Motor neuron (in vitro differentiated cells): ENCODE results near the gene OR2S2. TPM values are rescaled to one million over a fixed set of nuclear protein-coding genes. Genes with fewer than 3 reads are reported as not detected.

Experiments used
- ATAC-seq, 8 experiments: fragments of 200-7000 bp; cut with Tn5 transposase; replicated peaks in 6 of 8; 2 replicates each; pipeline ENCODE4 v1.8.0; 2021; ENCODE audit warnings: mild to moderate bottlenecking in 8 of 8, moderate library complexity in 8 of 8
- H3K27ac ChIP-seq, 2 donors: fragments of 250-450 bp; sonication (Bioruptor Pico); 2 replicates each; pipeline ENCODE4 v1.9.0; 2021; ENCODE audit warnings: antibody characterized with exemption in 2 of 2, mild to moderate bottlenecking in 2 of 2, moderate library complexity in 1 of 2
- H3K4me1 ChIP-seq, 2 donors: fragments of 250-450 bp; sonication (Bioruptor Pico); replicated peaks in 1 of 2; 2 replicates each; pipeline ENCODE4 v1.6.1; 2021; ENCODE audit warnings: antibody characterized with exemption in 2 of 2, mild to moderate bottlenecking in 2 of 2, moderate library complexity in 1 of 2
- H3K4me3 ChIP-seq, 5 donors: fragments of 250-450 bp; sonication (Bioruptor Pico); 2 replicates each; pipeline ENCODE4 v1.9.0; 2021; ENCODE audit warnings: antibody characterized with exemption in 5 of 5, mild to moderate bottlenecking in 5 of 5, moderate library complexity in 4 of 5
- WGBS, 10 experiments: fragments of 450-650 bp; shearing (Covaris generic); methylation state at CpG; one replicate each; pipeline ENCODE4 v1.0.0; 2022; 5-methylcytosine and 5-hydroxymethylcytosine counted together
- in situ Hi-C, 9 experiments: fragments of 400-800 bp; cut with MboI; loops; one replicate each; pipeline ENCODE4 v1.15.0; 2021; ENCODE audit warnings: low sequenced_read_pairs in 9 of 9, low pct_unique_long_range_greater_than_20kb in 2 of 9; ENCODE audit not compliant: unreplicated experiment in 9 of 9
- total RNA-seq, 8 experiments: library from RNA; unstranded; fragments of 300-600 nt; gene quantifications; 2 replicates each; pipeline versions ENCODE4 v1.2.3 to v1.2.4, GENCODE V29; 2022

OR2S2 gene
- total RNA-seq, 8 experiments from 2014 or later, result 0.31 to 3.5 (median 0.40) TPM; not detected in 3

DNA sequence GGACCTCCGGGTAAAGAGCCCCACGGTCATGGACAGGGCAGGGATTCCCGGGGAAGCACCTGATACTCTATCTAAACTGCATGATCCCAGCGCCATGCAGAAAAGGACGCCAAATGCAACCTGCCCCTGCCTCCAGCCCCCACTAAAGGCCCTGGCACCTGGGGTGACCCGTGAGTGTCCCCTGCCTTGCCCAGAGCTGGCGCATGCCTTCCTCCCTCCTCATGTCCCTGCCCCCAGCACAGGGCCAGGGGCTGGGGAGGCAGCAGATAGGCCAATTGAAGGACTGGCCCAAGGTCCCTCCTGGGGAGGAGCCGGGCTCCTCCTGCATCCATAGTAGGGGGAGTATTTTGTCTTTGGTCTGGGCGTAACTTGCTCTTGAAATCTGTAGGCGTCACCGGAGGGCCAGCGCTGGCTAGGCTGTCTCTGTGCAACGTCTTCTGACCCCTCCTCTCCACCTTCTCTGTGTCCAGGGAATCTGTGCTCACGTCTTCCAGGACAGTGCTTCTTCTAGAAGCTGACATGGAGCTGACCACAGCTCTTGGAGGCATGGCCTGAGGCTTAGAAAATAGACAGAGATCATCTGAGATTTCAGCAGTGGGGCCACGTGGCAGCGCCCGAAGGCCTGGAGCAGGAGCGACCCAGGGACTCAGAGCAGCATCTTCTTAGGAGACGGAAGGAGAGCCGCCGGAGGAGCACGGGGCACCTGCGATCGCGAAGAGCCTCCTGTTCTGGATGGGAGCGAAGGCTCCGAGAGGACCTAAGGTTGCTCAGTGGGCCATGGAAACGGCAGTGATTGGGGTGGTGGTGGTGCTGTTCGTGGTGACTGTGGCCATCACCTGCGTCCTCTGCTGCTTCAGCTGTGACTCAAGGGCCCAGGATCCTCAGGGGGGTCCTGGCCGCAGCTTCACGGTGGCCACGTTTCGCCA lies 48.0 kb downstream of the OR2S2 start:
- Histone ChIP-seq H3K4me1 (peaks cover 15 to 27% of the 10 kb centered on the region in 2 donors), H3K27ac (no peak overlapping the region), H3K4me3 (no peak overlapping the region)
- in situ Hi-C loops, result loop anchor here in 1 of 9 experiments (10.0 kb wide), 1 partner anchor 115 kb away; no protein-coding TSS in a partner anchor
- ATAC-seq, result no peak
- 80 to 100% (median 91%) methylated on average over 1 to 12 of the region's 34 CpGs; no CpG with 5 or more reads in 3 of the 10 experiments for WGBS, 10 experiments

DNA sequence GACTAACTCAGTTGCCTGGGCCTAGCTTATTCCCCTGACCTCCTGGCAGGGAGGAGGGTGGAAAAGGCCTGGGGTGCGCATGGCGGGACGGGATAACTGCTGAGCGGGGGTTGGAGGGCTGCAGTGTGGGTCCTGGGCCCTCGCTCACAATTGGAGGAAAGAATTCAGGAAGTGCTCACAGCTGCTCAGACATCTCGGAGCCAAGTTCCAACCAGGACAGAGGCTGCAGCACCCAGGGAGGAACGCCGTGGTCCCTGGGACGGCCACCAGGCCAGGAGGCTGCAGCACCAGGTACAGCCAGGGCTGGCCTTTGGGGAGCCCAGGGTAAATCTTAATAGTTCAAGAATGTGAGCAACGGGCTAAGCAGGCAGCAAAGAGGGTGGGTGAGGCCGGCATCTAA lies 48.7 kb downstream of the OR2S2 start, which contains the start of gene SPAAR:
Gene SPAAR (plus strand): TSS at position 217 of the 400 bp plus-strand sequence. CDS start 974 bp downstream, outside the sequence.
- no peak for ATAC-seq
- Histone ChIP-seq H3K4me3 (no peak within 1 kb of the TSS), H3K4me1 (peaks cover 15 to 23% of the 10 kb centered on the region in 2 donors), H3K27ac (peak within 1 kb of the TSS; percentile 22 to 63)
- 92 to 100% (median 93%) methylated on average over 1 to 6 of the region's 11 CpGs; no CpG with 5 or more reads in 7 of the 10 experiments for WGBS, 10 experiments
- in situ Hi-C loops, result loop anchor here in 1 of 9 experiments (10.0 kb wide), 1 partner anchor 116 kb away; no protein-coding TSS in a partner anchor

DNA sequence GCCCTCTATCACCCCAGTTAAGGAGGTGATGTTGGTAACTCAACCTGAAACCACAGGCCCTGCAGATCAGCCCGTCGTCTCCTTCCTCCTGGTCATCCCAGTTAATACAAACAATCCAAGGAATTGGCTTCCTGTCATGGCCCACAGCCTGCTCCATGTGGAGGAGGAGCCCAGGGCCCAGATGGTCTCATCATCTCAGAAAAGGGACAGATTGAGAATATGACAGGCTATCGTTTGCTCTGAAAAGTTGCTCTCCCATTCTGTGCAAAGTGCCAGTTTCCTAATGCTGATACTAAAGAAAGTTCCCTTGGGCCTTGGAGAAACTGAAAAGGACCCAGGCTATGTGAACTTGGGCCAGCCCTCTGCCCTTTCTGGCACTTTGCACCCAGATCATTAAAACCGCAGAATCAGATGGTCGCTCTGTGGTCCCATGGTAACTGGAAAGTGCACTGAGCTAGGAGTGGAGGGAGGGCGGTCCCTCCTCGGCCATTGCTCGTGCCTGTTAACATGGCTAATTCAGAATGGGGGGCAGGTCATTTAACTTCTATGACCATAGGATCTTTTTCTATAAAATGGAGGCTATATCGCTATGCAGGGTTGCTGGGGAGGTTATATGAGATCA lies 49.3 kb downstream of the OR2S2 start:
- in situ Hi-C loops, result loop anchor here in 1 of 9 experiments (10.0 kb wide), 1 partner anchor 116 kb away; no protein-coding TSS in a partner anchor
- peak overlapping the region; percentile 22 to 63 for H3K27ac ChIP-seq
- H3K4me1 ChIP-seq, result peaks cover 15 to 23% of the 10 kb centered on the region in 2 donors
- 46 to 100% (median 91%) methylated on average over 1 to 6 of the region's 9 CpGs; no CpG with 5 or more reads in 2 of the 10 experiments for WGBS, 10 experiments
- H3K4me3 ChIP-seq, result no peak overlapping the region
- no peak for ATAC-seq

DNA sequence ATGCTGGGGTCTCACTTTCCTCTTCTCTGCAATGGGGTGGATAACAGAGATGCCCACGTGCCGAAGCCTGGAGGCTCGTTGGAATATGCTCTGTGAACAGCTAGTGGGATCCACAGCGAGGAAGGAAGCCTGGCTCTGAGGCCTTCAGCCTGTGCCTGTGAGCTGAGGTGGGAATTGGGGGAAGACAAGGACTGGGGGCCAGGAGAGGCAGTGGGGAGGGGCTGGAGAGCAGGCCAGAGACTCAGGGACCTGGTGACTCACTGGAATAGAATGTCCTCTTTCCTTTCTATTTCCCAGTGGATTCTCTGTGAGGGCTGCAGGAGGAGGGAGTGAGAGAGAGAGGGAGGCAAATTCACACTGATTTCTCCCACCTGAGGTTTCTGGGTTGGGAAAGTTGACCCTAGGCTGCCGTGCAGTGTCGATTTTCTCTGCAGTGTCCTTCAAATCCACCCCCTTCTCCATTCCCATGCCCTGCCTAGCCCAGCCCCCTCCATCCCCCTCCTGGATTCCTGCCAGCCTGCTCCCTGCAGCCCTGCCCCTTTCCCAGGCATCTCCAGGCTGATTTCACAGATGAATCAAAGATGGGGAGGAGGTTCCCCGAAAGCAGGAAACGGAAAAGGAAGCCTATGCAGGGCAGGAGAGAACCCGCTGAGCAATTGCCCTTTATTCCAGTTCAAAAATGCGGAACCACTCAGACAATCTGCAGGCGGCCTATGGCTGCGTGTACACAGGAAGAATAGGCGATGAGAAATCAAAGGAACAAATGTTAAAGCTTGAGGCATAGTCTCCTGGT lies 50.0 kb downstream of the OR2S2 start:
- H3K4me1 ChIP-seq, result peaks cover 15 to 23% of the 10 kb centered on the region in 2 donors
- WGBS, 10 experiments, result 0 to 100% (median 60%) methylated on average over 1 to 6 of the region's 13 CpGs; no CpG with 5 or more reads in 3 of the 10 experiments
- H3K27ac ChIP-seq, result peak overlapping the region; percentile 22 to 63
- in situ Hi-C loops, result loop anchor here in 1 of 9 experiments (10.0 kb wide), 1 partner anchor 117 kb away; no protein-coding TSS in a partner anchor
- peak; percentile 44 to 85 (median 74) for ATAC-seq
- no peak overlapping the region for H3K4me3 ChIP-seq

Other genes starting within 250 kb of the OR2S2 start
- gene TLN1, start 226.0 kb downstream of the OR2S2 start, total RNA-seq, result 100 to 1,000 TPM in 1 of 8 experiments, 10 to 100 TPM in 6, 1 to 10 TPM in 1; 6.9 to 138 (median 44.6) TPM
- gene CREB3, start 225.5 kb downstream of the OR2S2 start, total RNA-seq, result 10 to 100 TPM; 24.7 to 77.7 (median 56.2) TPM
- gene GBA2, start 208.9 kb downstream of the OR2S2 start, total RNA-seq, result 100 to 1,000 TPM in 1 of 8 experiments, 10 to 100 TPM in 7; 24.5 to 128 (median 53.7) TPM
- gene RGP1, start 208.9 kb downstream of the OR2S2 start, total RNA-seq, result 10 to 100 TPM; 11.0 to 31.0 (median 14.4) TPM
- gene MSMP, start 203.9 kb downstream of the OR2S2 start, total RNA-seq, result not detected
- 10 to 100 TPM in 5 of 8 experiments, 1 to 10 TPM in 3; 5.5 to 37.8 (median 14.6) TPM for gene NPR2, start 166.6 kb downstream of the OR2S2 start, total RNA-seq
- 10 to 100 TPM in 1 of 8 experiments, 1 to 10 TPM in 6, under 1 TPM in 1; 0.31 to 21.9 (median 2.4) TPM for gene SPAG8, start 145.9 kb downstream of the OR2S2 start, total RNA-seq
- 10 to 100 TPM; 30.5 to 62.8 (median 42.9) TPM for gene HINT2, start 143.1 kb downstream of the OR2S2 start, total RNA-seq
- under 1 TPM; 0.07 to 0.76 (median 0.25) TPM for gene FAM221B, start 129.4 kb downstream of the OR2S2 start, total RNA-seq
- gene TMEM8B, start 128.9 kb downstream of the OR2S2 start, total RNA-seq, result 10 to 100 TPM in 5 of 8 experiments, 1 to 10 TPM in 3; 2.4 to 17.0 (median 13.2) TPM
- under 1 TPM in 4 of 8 experiments, not detected in 4; 0.27 to 0.97 (median 0.40) TPM for gene OR13J1, start 87.8 kb downstream of the OR2S2 start, total RNA-seq
- gene HRCT1, start 52.0 kb downstream of the OR2S2 start, total RNA-seq, result 1 to 10 TPM in 4 of 8 experiments, under 1 TPM in 3, not detected in 1; 0.27 to 1.8 (median 1.0) TPM
- under 1 TPM in 5 of 8 experiments, not detected in 3; 0.11 to 0.91 (median 0.25) TPM for gene SPAAR, start 48.7 kb downstream of the OR2S2 start, total RNA-seq
- 10 to 100 TPM in 4 of 8 experiments, 1 to 10 TPM in 4; 3.9 to 42.2 (median 8.0) TPM for gene RECK, start 78.8 kb upstream of the OR2S2 start, total RNA-seq
- 10 to 100 TPM in 1 of 8 experiments, 1 to 10 TPM in 7; 1.4 to 58.5 (median 4.3) TPM for gene GLIPR2, start 178.6 kb upstream of the OR2S2 start, total RNA-seq
- under 1 TPM in 4 of 8 experiments, not detected in 4; 0.08 to 0.47 (median 0.25) TPM for gene CCIN, start 211.2 kb upstream of the OR2S2 start, total RNA-seq
- gene CLTA, start 232.8 kb upstream of the OR2S2 start, total RNA-seq, result 100 to 1,000 TPM; 131 to 258 (median 158) TPM